Smooth muscle cell of the brain vasculature (primary cell): ENCODE results near the gene MRTFA.
"Not testable (repeated sequence)": the region's sequence is repeated elsewhere in the genome, so short reads cannot be mapped to it uniquely, and the experiment has no call there.

Experiments used
- DNase-seq: peaks from one replicate; pipeline ENCODE4 v3.0.0-alpha.2; 2012; ENCODE audit warnings: low read depth, low spot score

MRTFA gene

GRCh38 chr22:40554023-40554422, 82.5 kb downstream of the MRTFA start:
- not testable (repeated sequence) for DNase-seq

- DNase-seq: no peak
These were observed 83.4 kb downstream of the MRTFA start for GRCh38 chr22:40553014-40553554.

- DNase-seq: no peak
These were observed 84.4 kb downstream of the MRTFA start for GRCh38 chr22:40552070-40552469.

- DNase-seq: no peak
These were observed 88.8 kb downstream of the MRTFA start for GRCh38 chr22:40547729-40548143.

GRCh38 chr22:40544758-40545157, 91.8 kb downstream of the MRTFA start:
- DNase-seq: no peak

- DNase-seq: no peak
These were observed 93.5 kb downstream of the MRTFA start for GRCh38 chr22:40542821-40543540.

GRCh38 chr22:40541300-40541699, 95.2 kb downstream of the MRTFA start:
- DNase-seq: no peak

- DNase-seq: no peak
These were observed 96.3 kb downstream of the MRTFA start for GRCh38 chr22:40540265-40540664.

- DNase-seq: not testable (repeated sequence)
These were observed 100.4 kb downstream of the MRTFA start for GRCh38 chr22:40536149-40536548.

- no peak for DNase-seq
These were observed 100.9 kb downstream of the MRTFA start for GRCh38 chr22:40535642-40536041.

GRCh38 chr22:40535189-40535512, 101.4 kb downstream of the MRTFA start:
- DNase-seq: no peak

GRCh38 chr22:40534379-40535188, 101.9 kb downstream of the MRTFA start:
- no peak for DNase-seq

- DNase-seq: no peak
These were observed 102.7 kb downstream of the MRTFA start for GRCh38 chr22:40533712-40534378.

GRCh38 chr22:40531951-40532900, 104.3 kb downstream of the MRTFA start:
- no peak for DNase-seq

GRCh38 chr22:40530391-40530790, 106.1 kb downstream of the MRTFA start:
- not testable (repeated sequence) for DNase-seq

- no peak for DNase-seq
These were observed 106.7 kb downstream of the MRTFA start for GRCh38 chr22:40529821-40530220.

- DNase-seq: no peak
These were observed 109.6 kb downstream of the MRTFA start for GRCh38 chr22:40526960-40527359.

- DNase-seq: no peak
These were observed 111.2 kb downstream of the MRTFA start for GRCh38 chr22:40525250-40525884.

GRCh38 chr22:40524392-40525249, 111.9 kb downstream of the MRTFA start:
- DNase-seq: no peak

- no peak for DNase-seq
These were observed 114.4 kb downstream of the MRTFA start for GRCh38 chr22:40522141-40522540.
